Activated naive CD4-positive, alpha-beta T cell treated with anti-CD3 and anti-CD28 coated beads, Interleukin-2, amount 50 U/mL, for 24 hours (primary cell): ENCODE data around the gene SYNDIG1.

Experiments
- H3K27ac Mint-ChIP-seq: one replicate; pipeline ENCODE4 v1.8.0; 2021; ENCODE audit warnings: mild to moderate bottlenecking, mixed read lengths
- H3K27me3 Mint-ChIP-seq: one replicate; pipeline ENCODE4 v1.8.0; 2021; ENCODE audit warnings: mixed read lengths
- H3K36me3 Mint-ChIP-seq: one replicate; pipeline ENCODE4 v1.8.0; 2021; ENCODE audit warnings: mixed read lengths
- H3K4me1 Mint-ChIP-seq: one replicate; pipeline ENCODE4 v1.8.0; 2021; ENCODE audit warnings: mixed read lengths
- H3K4me3 Mint-ChIP-seq: one replicate; pipeline ENCODE4 v1.8.0; 2021; ENCODE audit warnings: mild to moderate bottlenecking, mixed read lengths
- H3K9me3 Mint-ChIP-seq: one replicate; pipeline ENCODE4 v1.8.0; 2021; ENCODE audit warnings: mixed read lengths

The SYNDIG1 gene

GRCh38 chr20:24667689-24668383, 198.4 kb downstream of the SYNDIG1 start:
- H3K4me3 Mint-ChIP-seq: no peak overlapping the region
- no peak overlapping the region for H3K27ac Mint-ChIP-seq
- no peaks in the 10 kb centered on the region for H3K27me3 Mint-ChIP-seq
- no peaks in the 10 kb centered on the region for H3K9me3 Mint-ChIP-seq
- no peaks in the 10 kb centered on the region for H3K4me1 Mint-ChIP-seq
- no peaks in the 10 kb centered on the region for H3K36me3 Mint-ChIP-seq

- Mint-ChIP-seq H3K4me1 (no peaks in the 10 kb centered on the region), H3K27ac (no peak overlapping the region), H3K4me3 (no peak overlapping the region), H3K36me3 (no peaks in the 10 kb centered on the region), H3K27me3 (no peaks in the 10 kb centered on the region), H3K9me3 (no peaks in the 10 kb centered on the region)
Measured at GRCh38 chr20:24668384-24668702, 198.9 kb downstream of the SYNDIG1 start.

GRCh38 chr20:24668791-24669190, 199.4 kb downstream of the SYNDIG1 start:
- no peaks in the 10 kb centered on the region for H3K4me1 Mint-ChIP-seq
- H3K27ac Mint-ChIP-seq: no peak overlapping the region
- H3K27me3 Mint-ChIP-seq: no peaks in the 10 kb centered on the region
- H3K9me3 Mint-ChIP-seq: no peaks in the 10 kb centered on the region
- no peak overlapping the region for H3K4me3 Mint-ChIP-seq
- H3K36me3 Mint-ChIP-seq: no peaks in the 10 kb centered on the region

GRCh38 chr20:24669701-24670100, 200.3 kb downstream of the SYNDIG1 start:
- no peaks in the 10 kb centered on the region for H3K36me3 Mint-ChIP-seq
- no peak overlapping the region for H3K27ac Mint-ChIP-seq

GRCh38 chr20:24670341-24670872, 201.0 kb downstream of the SYNDIG1 start:
- Mint-ChIP-seq H3K36me3 (no peaks in the 10 kb centered on the region), H3K27ac (no peak overlapping the region), H3K9me3 (no peaks in the 10 kb centered on the region), H3K4me3 (no peak overlapping the region), H3K27me3 (no peaks in the 10 kb centered on the region), H3K4me1 (no peaks in the 10 kb centered on the region)

More at GRCh38 chr20:24669701-24670100, 200.3 kb downstream of the SYNDIG1 start:
- H3K9me3 Mint-ChIP-seq: no peaks in the 10 kb centered on the region
- H3K27me3 Mint-ChIP-seq: no peaks in the 10 kb centered on the region
- no peak overlapping the region for H3K4me3 Mint-ChIP-seq
- H3K4me1 Mint-ChIP-seq: no peaks in the 10 kb centered on the region

- no peak overlapping the region for H3K27ac Mint-ChIP-seq
- H3K4me3 Mint-ChIP-seq: no peak overlapping the region
- H3K36me3 Mint-ChIP-seq: no peaks in the 10 kb centered on the region
- H3K4me1 Mint-ChIP-seq: no peaks in the 10 kb centered on the region
- no peaks in the 10 kb centered on the region for H3K27me3 Mint-ChIP-seq
- no peaks in the 10 kb centered on the region for H3K9me3 Mint-ChIP-seq
Measured at GRCh38 chr20:24670981-24671380, 201.6 kb downstream of the SYNDIG1 start.

- H3K27me3 Mint-ChIP-seq: no peaks in the 10 kb centered on the region
- no peaks in the 10 kb centered on the region for H3K4me1 Mint-ChIP-seq
- no peak overlapping the region for H3K27ac Mint-ChIP-seq
- no peaks in the 10 kb centered on the region for H3K9me3 Mint-ChIP-seq
- no peaks in the 10 kb centered on the region for H3K36me3 Mint-ChIP-seq
- H3K4me3 Mint-ChIP-seq: no peak overlapping the region
Measured at GRCh38 chr20:24672181-24672880, 202.9 kb downstream of the SYNDIG1 start.

GRCh38 chr20:24672886-24673677, 203.7 kb downstream of the SYNDIG1 start:
- no peaks in the 10 kb centered on the region for H3K36me3 Mint-ChIP-seq
- no peaks in the 10 kb centered on the region for H3K27me3 Mint-ChIP-seq
- no peak overlapping the region for H3K27ac Mint-ChIP-seq
- no peaks in the 10 kb centered on the region for H3K9me3 Mint-ChIP-seq
- H3K4me3 Mint-ChIP-seq: no peak overlapping the region
- no peaks in the 10 kb centered on the region for H3K4me1 Mint-ChIP-seq

GRCh38 chr20:24673678-24674570, 204.5 kb downstream of the SYNDIG1 start:
- Mint-ChIP-seq H3K36me3 (no peaks in the 10 kb centered on the region), H3K4me3 (no peak overlapping the region), H3K9me3 (no peaks in the 10 kb centered on the region), H3K4me1 (no peaks in the 10 kb centered on the region), H3K27me3 (no peaks in the 10 kb centered on the region), H3K27ac (no peak overlapping the region)

- no peaks in the 10 kb centered on the region for H3K9me3 Mint-ChIP-seq
- H3K4me3 Mint-ChIP-seq: no peak overlapping the region
- no peaks in the 10 kb centered on the region for H3K36me3 Mint-ChIP-seq
- no peaks in the 10 kb centered on the region for H3K27me3 Mint-ChIP-seq
- no peaks in the 10 kb centered on the region for H3K4me1 Mint-ChIP-seq
- H3K27ac Mint-ChIP-seq: no peak overlapping the region
Measured at GRCh38 chr20:24674921-24675605, 205.6 kb downstream of the SYNDIG1 start.

GRCh38 chr20:24675651-24676352, 206.4 kb downstream of the SYNDIG1 start:
- H3K27ac Mint-ChIP-seq: no peak overlapping the region
- no peaks in the 10 kb centered on the region for H3K9me3 Mint-ChIP-seq
- H3K4me3 Mint-ChIP-seq: no peak overlapping the region

GRCh38 chr20:24676353-24676977, 207.0 kb downstream of the SYNDIG1 start:
- H3K27ac Mint-ChIP-seq: no peak overlapping the region
- H3K4me3 Mint-ChIP-seq: no peak overlapping the region
- H3K27me3 Mint-ChIP-seq: no peaks in the 10 kb centered on the region
- H3K4me1 Mint-ChIP-seq: no peaks in the 10 kb centered on the region
- no peaks in the 10 kb centered on the region for H3K36me3 Mint-ChIP-seq
- no peaks in the 10 kb centered on the region for H3K9me3 Mint-ChIP-seq

More at GRCh38 chr20:24675651-24676352, 206.4 kb downstream of the SYNDIG1 start:
- no peaks in the 10 kb centered on the region for H3K36me3 Mint-ChIP-seq
- H3K4me1 Mint-ChIP-seq: no peaks in the 10 kb centered on the region
- no peaks in the 10 kb centered on the region for H3K27me3 Mint-ChIP-seq

GRCh38 chr20:24676978-24677370, 207.5 kb downstream of the SYNDIG1 start:
- H3K4me3 Mint-ChIP-seq: no peak overlapping the region
- H3K4me1 Mint-ChIP-seq: no peaks in the 10 kb centered on the region
- H3K9me3 Mint-ChIP-seq: no peaks in the 10 kb centered on the region
- no peak overlapping the region for H3K27ac Mint-ChIP-seq
- no peaks in the 10 kb centered on the region for H3K27me3 Mint-ChIP-seq
- H3K36me3 Mint-ChIP-seq: no peaks in the 10 kb centered on the region
